SKM-1 (cell line): ENCODE measurements around the gene ALK.

ENCODE experiments used
- DNase-seq: peaks from one replicate; lab custom pipeline; 2025; ENCODE audit not compliant: unreplicated experiment; lab: John Stamatoyannopoulos, UW

ALK gene

GRCh38 chr2:29910465-29910864 is 10.9 kb downstream of the ALK start:
- no peak for DNase-seq

- DNase-seq: no peak
These were observed 19.0 kb downstream of the ALK start for GRCh38 chr2:29902356-29902755.

GRCh38 chr2:29900971-29901633 is 20.3 kb downstream of the ALK start:
- no peak for DNase-seq

- no peak for DNase-seq
These were observed 22.4 kb downstream of the ALK start for GRCh38 chr2:29898999-29899398.

GRCh38 chr2:29894822-29895614 is 26.4 kb downstream of the ALK start:
- no peak for DNase-seq

- DNase-seq: no peak
These were observed 28.7 kb downstream of the ALK start for GRCh38 chr2:29892585-29893259.

GRCh38 chr2:29881089-29881730 is 40.2 kb downstream of the ALK start:
- no peak for DNase-seq

GRCh38 chr2:29880084-29880483 is 41.3 kb downstream of the ALK start:
- no peak for DNase-seq

GRCh38 chr2:29879456-29879855 is 41.9 kb downstream of the ALK start:
- no peak for DNase-seq

GRCh38 chr2:29878898-29879297 is 42.5 kb downstream of the ALK start:
- no peak for DNase-seq

GRCh38 chr2:29876374-29876773 is 45.0 kb downstream of the ALK start:
- DNase-seq: no peak

- no peak for DNase-seq
These were observed 46.6 kb downstream of the ALK start for GRCh38 chr2:29874745-29875144.

- no peak for DNase-seq
These were observed 48.5 kb downstream of the ALK start for GRCh38 chr2:29872870-29873269.

GRCh38 chr2:29871541-29871940 is 49.8 kb downstream of the ALK start:
- DNase-seq: no peak

- no peak for DNase-seq
These were observed 55.9 kb downstream of the ALK start for GRCh38 chr2:29865512-29865911.

GRCh38 chr2:29864988-29865387 is 56.4 kb downstream of the ALK start:
- no peak for DNase-seq

- DNase-seq: no peak
These were observed 65.3 kb downstream of the ALK start for GRCh38 chr2:29855924-29856639.

GRCh38 chr2:29850794-29851193 is 70.6 kb downstream of the ALK start:
- no peak for DNase-seq

- no peak for DNase-seq
These were observed 72.6 kb downstream of the ALK start for GRCh38 chr2:29848566-29849310.

GRCh38 chr2:29847886-29848285 is 73.5 kb downstream of the ALK start:
- no peak for DNase-seq
